HEK293 (cell line): ENCODE data around the gene RGS11.
A peak's percentile ranks its signal among the peaks of the same experiment; 100 is the strongest.

Experiments
- BCL11B ChIP-seq: fragments of 450-650 bp; formaldehyde crosslinking; IDR thresholded peaks from 2 replicates; pipeline ENCODE4 v1.5.1; 2016; ENCODE audit warnings: low read depth, missing biosample characterization, missing genetic modification characterization
- ELK4 ChIP-seq: IDR thresholded peaks from 2 replicates; pipeline ENCODE4 v1.6.1; 2011; ENCODE audit warnings: mild to moderate bottlenecking, low read depth, low read length, borderline replicate concordance
- HOXA7 ChIP-seq: sonication (generic); formaldehyde crosslinking; IDR thresholded peaks from 2 replicates; pipeline ENCODE4 v1.8.1; 2022; ENCODE audit warnings: missing genetic modification reagents, borderline replicate concordance
- PRDM10 ChIP-seq: fragments of 450-650 bp; formaldehyde crosslinking; IDR thresholded peaks from 2 replicates; pipeline ENCODE4 v1.5.1; 2016; ENCODE audit warnings: missing biosample characterization, missing genetic modification characterization
- SETDB1 ChIP-seq: IDR thresholded peaks from one replicate; pipeline ENCODE4 v1.6.1; 2017; ENCODE audit warnings: mild to moderate bottlenecking, low read length, moderate library complexity, mixed read lengths; ENCODE audit not compliant: insufficient read length
- ZBTB21 ChIP-seq: fragments of 450-650 bp; formaldehyde crosslinking; IDR thresholded peaks from 2 replicates; pipeline ENCODE4 v1.5.1; 2017; ENCODE audit warnings: missing biosample characterization, missing genetic modification characterization
- ZEB2 ChIP-seq: fragments of 450-650 bp; formaldehyde crosslinking; IDR thresholded peaks from 2 replicates; pipeline ENCODE4 v1.5.1; 2016; ENCODE audit warnings: missing biosample characterization, missing genetic modification characterization
- ZFP3 ChIP-seq: fragments of 450-650 bp; formaldehyde crosslinking; IDR thresholded peaks from 2 replicates; pipeline ENCODE4 v1.5.1; 2016; ENCODE audit warnings: low read depth, missing biosample characterization, missing genetic modification characterization
- ZIC2 ChIP-seq: fragments of 450-650 bp; formaldehyde crosslinking; IDR thresholded peaks from 2 replicates; pipeline ENCODE4 v1.5.1; 2016; ENCODE audit warnings: missing biosample characterization, missing genetic modification characterization
- ZNF10 ChIP-seq: fragments of 450-650 bp; formaldehyde crosslinking; IDR thresholded peaks from 2 replicates; pipeline ENCODE4 v1.5.1; 2017; ENCODE audit warnings: missing biosample characterization, missing genetic modification characterization
- ZNF146 ChIP-seq: fragments of 450-650 bp; formaldehyde crosslinking; IDR thresholded peaks from 2 replicates; pipeline ENCODE4 v1.5.1; 2016; ENCODE audit warnings: missing biosample characterization, missing genetic modification characterization
- ZNF148 ChIP-seq: fragments of 450-650 bp; formaldehyde crosslinking; IDR thresholded peaks from 2 replicates; pipeline ENCODE4 v1.5.0; 2017; ENCODE audit warnings: missing biosample characterization, missing genetic modification characterization, borderline replicate concordance
- ZNF2 ChIP-seq: fragments of 450-650 bp; formaldehyde crosslinking; IDR thresholded peaks from 2 replicates; pipeline ENCODE4 v1.5.1; 2016; ENCODE audit warnings: missing biosample characterization, missing genetic modification characterization
- ZNF211 ChIP-seq: fragments of 450-650 bp; formaldehyde crosslinking; IDR thresholded peaks from 2 replicates; pipeline ENCODE4 v1.5.1; 2016; ENCODE audit warnings: low read depth, missing biosample characterization, missing genetic modification characterization
- ZNF391 ChIP-seq: fragments of 450-650 bp; formaldehyde crosslinking; IDR thresholded peaks from 2 replicates; pipeline ENCODE4 v1.5.1; 2016; ENCODE audit warnings: low read depth, missing biosample characterization, missing genetic modification characterization, borderline replicate concordance
- ZNF48 ChIP-seq: fragments of 450-650 bp; formaldehyde crosslinking; IDR thresholded peaks from 2 replicates; pipeline ENCODE4 v1.5.1; 2016; ENCODE audit warnings: missing biosample characterization, missing genetic modification characterization
- ZNF518A ChIP-seq: fragments of 450-650 bp; formaldehyde crosslinking; conservative IDR thresholded peaks from 2 replicates; pipeline ENCODE4 v1.5.1; 2016; ENCODE audit warnings: low read depth, missing biosample characterization, missing genetic modification characterization
- ZNF548 ChIP-seq: fragments of 450-650 bp; formaldehyde crosslinking; IDR thresholded peaks from 2 replicates; pipeline ENCODE4 v1.5.1; 2016; ENCODE audit warnings: missing biosample characterization, missing genetic modification characterization
- ZNF560 ChIP-seq: fragments of 450-650 bp; formaldehyde crosslinking; IDR thresholded peaks from 2 replicates; pipeline ENCODE4 v1.5.1; 2017; ENCODE audit warnings: missing biosample characterization, missing genetic modification characterization, borderline replicate concordance
- ZNF561 ChIP-seq: fragments of 450-650 bp; IDR thresholded peaks from 2 replicates; pipeline ENCODE4 v1.5.1; 2018; ENCODE audit warnings: missing biosample characterization, missing genetic modification characterization, borderline replicate concordance
- ZNF600 ChIP-seq: fragments of 450-650 bp; formaldehyde crosslinking; IDR thresholded peaks from 2 replicates; pipeline ENCODE4 v1.5.1; 2016; ENCODE audit warnings: missing biosample characterization, missing genetic modification characterization
- ZNF626 ChIP-seq: fragments of 450-650 bp; sonication (Bioruptor Pico); formaldehyde crosslinking; IDR thresholded peaks from 2 replicates; pipeline ENCODE4 v1.5.1; 2018; ENCODE audit warnings: missing biosample characterization, missing genetic modification characterization, inconsistent platforms
- ZNF701 ChIP-seq: fragments of 450-650 bp; formaldehyde crosslinking; IDR thresholded peaks from 2 replicates; pipeline ENCODE4 v1.5.1; 2016; ENCODE audit warnings: missing biosample characterization, missing genetic modification characterization
- ZNF791 ChIP-seq: fragments of 450-650 bp; formaldehyde crosslinking; IDR thresholded peaks from 2 replicates; pipeline ENCODE4 v1.5.1; 2016; ENCODE audit warnings: missing biosample characterization, missing genetic modification characterization
- ZNF843 ChIP-seq: fragments of 450-650 bp; formaldehyde crosslinking; IDR thresholded peaks from 2 replicates; pipeline ENCODE4 v1.5.1; 2016; ENCODE audit warnings: missing biosample characterization, missing genetic modification characterization
- ZSCAN30 ChIP-seq: fragments of 450-650 bp; IDR thresholded peaks from 2 replicates; pipeline ENCODE4 v1.5.1; 2018; ENCODE audit warnings: missing biosample characterization, mild to moderate bottlenecking, missing genetic modification characterization, moderate library complexity
- ZXDB ChIP-seq: fragments of 450-650 bp; formaldehyde crosslinking; IDR thresholded peaks from 2 replicates; pipeline ENCODE4 v1.5.1; 2016; ENCODE audit warnings: missing biosample characterization, missing genetic modification characterization

The RGS11 gene

GRCh38 chr16:324451-325334 is 48.9 kb upstream of the RGS11 start (continued):
- TF ChIP-seq ZNF518A (tag by site-specific recombination) (0 out of 2 replicates have a peak, but pooled peaks have one; percentile 21), ZNF560 (no peak), ZFP3 (tag by site-specific recombination) (no peak), ZNF10 (tag by site-specific recombination) (peak; percentile 77), ZNF561 (tag by site-specific recombination) (peak; percentile 81; the same call in 1 of the 2 replicates), SETDB1 (no peak), ZNF391 (tag by site-specific recombination) (peak; percentile 70; the same call in 1 of the 2 replicates), ZNF48 (tag by site-specific recombination) (no peak), ZNF211 (tag by site-specific recombination) (no peak), BCL11B (tag by site-specific recombination) (no peak), ZNF600 (peak; percentile 94), ZNF2 (peak; percentile 69; the same call in 1 of the 2 replicates), HOXA7 (CRISPR knock-in tag) (no peak), ZNF701 (tag by site-specific recombination) (no peak), ZXDB (peak; percentile 82), ZIC2 (tag by site-specific recombination) (peak; percentile 97), ZNF148 (tag by site-specific recombination) (no peak), ZNF548 (tag by site-specific recombination) (no peak), ZSCAN30 (peak; percentile 45; the same call in 1 of the 2 replicates), ZNF146 (tag by site-specific recombination) (peak; percentile 50), ZNF791 (tag by site-specific recombination) (no peak), ELK4 (no peak), ZEB2 (tag by site-specific recombination) (peak; percentile 86), ZNF626 (tag by site-specific recombination) (no peak), ZNF843 (tag by site-specific recombination) (peak; percentile 96), ZBTB21 (tag by site-specific recombination) (peak; percentile 68; the same call in 1 of the 2 replicates), PRDM10 (peak; percentile 91)
